Transverse colon (tissue), 3 donors: Measurements from ENCODE around the gene PPM1N.

Experiments
- CTCF ChIP-seq, 5 experiments: fragments of 200-600 bp in 3 of 5; fragments of 450-650 bp in 2 of 5; sonication (generic) in 3 of 5; IDR thresholded peaks; 1 replicate in 2 of 5; 2 replicates in 3 of 5; pipeline ENCODE4 v1.5.1; 2016 to 2017; ENCODE audit warnings: antibody characterized with exemption in 5 of 5, inconsistent platforms in 3 of 5, mild to moderate bottlenecking in 2 of 5, moderate library complexity in 1 of 5
- EP300 ChIP-seq: sonication (generic); formaldehyde crosslinking; IDR thresholded peaks from one replicate; pipeline ENCODE4 v1.6.1; 2017; ENCODE audit warnings: antibody characterized with exemption, low read depth
- POLR2A ChIP-seq: fragments of 450-650 bp; IDR thresholded peaks from one replicate; pipeline ENCODE4 v1.6.1; 2016; ENCODE audit warnings: antibody characterized with exemption, mild to moderate bottlenecking, moderate library complexity

- no peak for TF ChIP-seq CTCF (IDR thresholded peaks at IDR 0.05)
- TF ChIP-seq POLR2A = no peak
- no peak for TF ChIP-seq EP300
Measured at GRCh38 chr19:45515081-45515624, 16.9 kb downstream of the PPM1N start.
